Right ventricle myocardium inferior (tissue), 1 donor: ENCODE results near the gene ITSN1. TPM values are rescaled to one million over a fixed set of nuclear protein-coding genes. Genes with fewer than 3 reads are reported as not detected.

Experiments
- ATAC-seq: fragments of 200-7000 bp; cut with Tn5 transposase; one replicate; pipeline ENCODE4 v1.9.1; 2020; ENCODE audit warnings: mild to moderate bottlenecking, moderate library complexity
- DNase-seq: peaks from one replicate; pipeline ENCODE4 v3.0.0; 2021; ENCODE audit errors: missing footprints
- intact Hi-C: fragments of 100-400 bp; cut with DNase I; formaldehyde crosslinking; loops from one replicate; pipeline ENCODE4 v1.11.0; 2022
- total RNA-seq: library from RNA; stranded (reverse); fragmentation: NEBNext Ultra II Directional; extraction: Animal tissue kit (Norgen Biotek cat#: 25700); gene quantifications from one replicate; pipeline ENCODE4 v1.2.1, GENCODE V29; 2021
- donor health status: DM: no; HTN: yes; CAD: no; lungs with severe emphysema.

Gene ITSN1
- total RNA-seq, 1 donor from 2014 or later = 42.5 TPM

GRCh38 chr21:33884376-33885171, 242.3 kb downstream of the ITSN1 start:
- ATAC-seq (no peak), DNase-seq (no peak)
- intact Hi-C loops = no loop called here

- ATAC-seq (no peak), DNase-seq (no peak)
- intact Hi-C loops = no loop called here
Measured at GRCh38 chr21:33885172-33885514, 242.8 kb downstream of the ITSN1 start.

GRCh38 chr21:33886321-33886720, 244.0 kb downstream of the ITSN1 start:
- ATAC-seq (no peak), DNase-seq (no peak)
- intact Hi-C loops = no loop called here

- intact Hi-C loops = loop anchor here (5.0 kb wide), 1 partner anchor 248 kb away; the partner anchor contains the start of genes CRYZL1 and ITSN1
- DNase-seq (no peak), ATAC-seq (no peak)
Measured at GRCh38 chr21:33890187-33890586, 247.9 kb downstream of the ITSN1 start.

GRCh38 chr21:33892853-33893252, 250.6 kb downstream of the ITSN1 start:
- ATAC-seq (no peak), DNase-seq (no peak)
- intact Hi-C loops = loop anchor here (5.0 kb wide), 1 partner anchor 251 kb away; the partner anchor contains the start of genes CRYZL1 and ITSN1

GRCh38 chr21:33893917-33894316, 251.6 kb downstream of the ITSN1 start:
- intact Hi-C loops = loop anchor here (5.0 kb wide), 1 partner anchor 252 kb away; the partner anchor contains the start of genes CRYZL1 and ITSN1
- ATAC-seq = no peak
- no peak for DNase-seq

GRCh38 chr21:33894736-33895288, 252.5 kb downstream of the ITSN1 start:
- DNase-seq = peak; percentile 87
- ATAC-seq = peak; percentile 91
- intact Hi-C loops = loop anchor here (5.0 kb wide), 1 partner anchor 253 kb away; the partner anchor contains the start of genes CRYZL1 and ITSN1

- intact Hi-C loops = no loop called here
- ATAC-seq (no peak), DNase-seq (no peak)
Measured at GRCh38 chr21:33895356-33895755, 253.1 kb downstream of the ITSN1 start.

GRCh38 chr21:33896691-33897090, 254.4 kb downstream of the ITSN1 start:
- DNase-seq (no peak), ATAC-seq (no peak)
- intact Hi-C loops = no loop called here

- intact Hi-C loops = no loop called here
- no peak for DNase-seq
- ATAC-seq = no peak
Measured at GRCh38 chr21:33897098-33897497, 254.8 kb downstream of the ITSN1 start.

- intact Hi-C loops = no loop called here
- no peak for ATAC-seq
- no peak for DNase-seq
Measured at GRCh38 chr21:33897739-33898138, 255.4 kb downstream of the ITSN1 start.

- ATAC-seq (no peak), DNase-seq (no peak)
- intact Hi-C loops = no loop called here
Measured at GRCh38 chr21:33898586-33898985, 256.3 kb downstream of the ITSN1 start.

- DNase-seq = no peak
- ATAC-seq = no peak
- intact Hi-C loops = no loop called here
Measured at GRCh38 chr21:33899199-33899598, 256.9 kb downstream of the ITSN1 start.

- intact Hi-C loops = no loop called here
- DNase-seq (no peak), ATAC-seq (peak; percentile 63)
Measured at GRCh38 chr21:33901412-33902288, 259.3 kb downstream of the ITSN1 start.

- intact Hi-C loops = no loop called here
- ATAC-seq (peak; percentile 42), DNase-seq (no peak)
Measured at GRCh38 chr21:33902349-33902748, 260.0 kb downstream of the ITSN1 start.

- ATAC-seq (no peak), DNase-seq (no peak)
- intact Hi-C loops = no loop called here
Measured at GRCh38 chr21:33904041-33904440, 261.7 kb downstream of the ITSN1 start.

- DNase-seq = no peak
- no peak for ATAC-seq
- intact Hi-C loops = no loop called here
Measured at GRCh38 chr21:33908760-33909159, 266.5 kb downstream of the ITSN1 start.

GRCh38 chr21:33909756-33910155, 267.5 kb downstream of the ITSN1 start:
- intact Hi-C loops = loop anchor here (10.0 kb wide), 1 partner anchor 705 kb away; the partner anchor contains the start of gene RCAN1
- DNase-seq (no peak), ATAC-seq (no peak)

- ATAC-seq (no peak), DNase-seq (no peak)
- intact Hi-C loops = loop anchor here (2.0 to 10.0 kb wide), 2 partner anchors 161 to 701 kb away; partner anchors contain the start of gene RCAN1
Measured at GRCh38 chr21:33914188-33914587, 271.9 kb downstream of the ITSN1 start.
